SKM-1 treated with dmso at 0.1 percent for 144 hours (cell line): ENCODE measurements around the gene EPB41L2.
"Not testable (repeated sequence)": the region's sequence is repeated elsewhere in the genome, so short reads cannot be mapped to it uniquely, and the experiment has no call there.

Experiments used
- DNase-seq: peaks from one replicate; lab custom pipeline; 2025; ENCODE audit not compliant: unreplicated experiment; lab: John Stamatoyannopoulos, UW

Gene EPB41L2

GRCh38 chr6:130815200-130816071 is 247.6 kb downstream of the EPB41L2 start:
- DNase-seq = no peak

GRCh38 chr6:130814506-130814905 is 248.5 kb downstream of the EPB41L2 start:
- DNase-seq = no peak

- no peak for DNase-seq
These were observed 251.1 kb downstream of the EPB41L2 start for GRCh38 chr6:130811932-130812331.

- DNase-seq = no peak
These were observed 252.6 kb downstream of the EPB41L2 start for GRCh38 chr6:130810307-130811030.

GRCh38 chr6:130801368-130801767 is 261.7 kb downstream of the EPB41L2 start:
- not testable (repeated sequence) for DNase-seq

- DNase-seq = no peak
These were observed 266.0 kb downstream of the EPB41L2 start for GRCh38 chr6:130797061-130797460.

- DNase-seq = no peak
These were observed 266.6 kb downstream of the EPB41L2 start for GRCh38 chr6:130796313-130796905.

- DNase-seq = no peak
These were observed 268.3 kb downstream of the EPB41L2 start for GRCh38 chr6:130794738-130795137.

- DNase-seq = no peak
These were observed 268.9 kb downstream of the EPB41L2 start for GRCh38 chr6:130794010-130794697.
